A673 (cell line): Measurements from ENCODE around the gene USF2.

ENCODE experiments used
- CTCF ChIP-seq: fragments of 300-800, 200-600 bp; sonication (generic); conservative IDR thresholded peaks from 2 replicates; pipeline ENCODE4 v1.5.1; 2017; ENCODE audit warnings: low read depth, mild to moderate bottlenecking, antibody characterized with exemption, low read length, moderate library complexity, mixed read lengths
- EZH2 ChIP-seq: fragments of 200-600 bp; sonication (generic); IDR thresholded peaks from 2 replicates; pipeline ENCODE4 v1.6.1; 2017; ENCODE audit warnings: borderline replicate concordance, low read depth, mild to moderate bottlenecking, mixed read lengths, antibody characterized with exemption, low read length; ENCODE audit not compliant: poor library complexity, severe bottlenecking

GRCh38 chr19:35294859-35295791 lies 26.4 kb downstream of the USF2 start:
- no peak for TF ChIP-seq CTCF
- TF ChIP-seq EZH2 = no peak
